K562 (cell line): ENCODE data around the gene RNF41. TPM values are rescaled to one million over a fixed set of nuclear protein-coding genes. Genes with fewer than 3 reads are reported as not detected.

Source experiments
- ATF1 ChIP-seq, 2 experiments: fragments of 450-650 bp in 1 of 2; IDR thresholded peaks; 2 replicates each; pipeline ENCODE4 v1.6.1; 2016; ENCODE audit warnings: missing compliant biosample characterization in 1 of 2, missing genetic modification characterization in 1 of 2
- CBFA2T2 ChIP-seq: fragments of 450-650 bp; conservative IDR thresholded peaks from 2 replicates; pipeline ENCODE4 v1.6.1; 2017; ENCODE audit warnings: mild to moderate bottlenecking
- CCAR2 ChIP-seq: fragments of 200-400 bp; formaldehyde crosslinking; IDR thresholded peaks from 2 replicates; pipeline ENCODE4 v1.6.1; 2017; ENCODE audit warnings: mild to moderate bottlenecking, low read depth, low read length
- ETV5 ChIP-seq: sonication (generic); formaldehyde crosslinking; IDR thresholded peaks from 2 replicates; pipeline ENCODE4 v1.4.0; 2020; ENCODE audit warnings: low read depth, mild to moderate bottlenecking, missing genetic modification reagents
- ETV6 ChIP-seq, 3 experiments: fragments of 150-350 bp in 1 of 3; sonication (generic) in 1 of 3; formaldehyde crosslinking in 1 of 3; IDR thresholded peaks; 2 replicates each; pipeline versions ENCODE4 v1.6.1 to v1.8.0; 2014 to 2022; ENCODE audit warnings: borderline replicate concordance in 2 of 3, low read depth in 2 of 3, antibody characterized with exemption in 1 of 3, low read length in 1 of 3, mild to moderate bottlenecking in 1 of 3, missing genetic modification reagents in 1 of 3
- GABPA ChIP-seq: fragments of 200-800 bp; sonication (Bioruptor generic); conservative IDR thresholded peaks from 2 replicates; pipeline ENCODE4 v1.6.1; 2016; ENCODE audit warnings: low read depth, missing genetic modification characterization, missing compliant biosample characterization
- GATAD2A ChIP-seq: fragments of 450-650 bp; IDR thresholded peaks from 2 replicates; pipeline ENCODE4 v1.6.1; 2017
- MAZ ChIP-seq, 2 experiments: fragments of 450-650 bp in 1 of 2; sonication (generic) in 1 of 2; formaldehyde crosslinking; IDR thresholded peaks in 1 of 2; conservative IDR thresholded peaks in 1 of 2; 2 replicates each; pipeline versions ENCODE4 v1.4.0 to v1.5.0; 2020; ENCODE audit warnings: mild to moderate bottlenecking in 1 of 2, missing genetic modification reagents in 1 of 2
- POLR2B ChIP-seq: fragments of 450-650 bp; IDR thresholded peaks from 2 replicates; pipeline ENCODE4 v1.6.1; 2018; ENCODE audit warnings: low read depth; ENCODE audit not compliant: partially characterized antibody
- SAFB2 ChIP-seq: fragments of 200-400 bp; formaldehyde crosslinking; IDR thresholded peaks from 2 replicates; pipeline ENCODE4 v1.6.1; 2018; ENCODE audit warnings: borderline replicate concordance, low read length, low read depth, moderate library complexity; ENCODE audit not compliant: severe bottlenecking
- SIN3A ChIP-seq, 2 experiments: fragments of 150-350 bp in 1 of 2; IDR thresholded peaks; 2 replicates each; pipeline ENCODE4 v1.6.1; 2011 to 2016; ENCODE audit warnings: borderline replicate concordance in 2 of 2, low read depth in 2 of 2, low read length in 2 of 2, mild to moderate bottlenecking in 2 of 2, moderate library complexity in 2 of 2; ENCODE audit not compliant: control insufficient read depth in 1 of 2
- ZNF175 ChIP-seq: fragments of 200-800 bp; sonication (Bioruptor generic); IDR thresholded peaks from 2 replicates; pipeline ENCODE4 v1.6.1; 2016; ENCODE audit warnings: low read depth, mild to moderate bottlenecking, missing genetic modification characterization, missing compliant biosample characterization
- ZNF77 ChIP-seq: fragments of 250-450 bp; sonication (Bioruptor Pico); IDR thresholded peaks from 2 replicates; pipeline ENCODE4 v1.5.0; 2020
- ZZZ3 ChIP-seq: fragments of 450-650 bp; IDR thresholded peaks from 2 replicates; pipeline ENCODE4 v1.6.1; 2016; ENCODE audit warnings: antibody characterized with exemption, mild to moderate bottlenecking, moderate library complexity
- polyA plus RNA-seq, 8 experiments: library from polyadenylated mRNA; depleted of rRNA in 4 of 8; stranded (reverse) in 5 of 8; unstranded in 3 of 8; fragments of >200 nt; fragmentation: Nextera tagmentation in 2 of 8; fragmentation: Illumina TruSeq in 1 of 8; extraction: Ambion mirVana in 2 of 8; extraction: Trizol in 1 of 8; gene quantifications; 2 replicates each; pipeline versions ENCODE4 v1.2.1 to v1.2.3, GENCODE V29; 2011 to 2014; ENCODE audit warnings: inconsistent platforms in 1 of 8, missing spikeins in 1 of 8
- total RNA-seq, 7 experiments: library from RNA; depleted of rRNA in 6 of 7; stranded (reverse); fragments of >200 nt in 6 of 7; fragmentation: Illumina TruSeq in 2 of 7; extraction: Trizol in 2 of 7; gene quantifications; 2 replicates each; pipeline versions ENCODE4 v1.2.1 to v1.2.3, GENCODE V29; 2011 to 2021; ENCODE audit warnings: low replicate concordance in 1 of 7
- TF ChIP-seq, protein P1 (sequence below): fragments of 200-800 bp; sonication (Bioruptor generic); IDR thresholded peaks from 2 replicates; pipeline ENCODE4 v1.6.1; 2016; ENCODE audit warnings: missing genetic modification characterization, missing compliant biosample characterization
- TF ChIP-seq, protein P2 (sequence below): fragments of 450-650 bp; IDR thresholded peaks from 2 replicates; pipeline ENCODE4 v1.6.1; 2016
- TF ChIP-seq, protein P3 (sequence below), 3 experiments: fragments of 200-800 bp in 1 of 3; sonication (Bioruptor generic) in 1 of 3; sonication (generic) in 1 of 3; formaldehyde crosslinking in 1 of 3; IDR thresholded peaks; 2 replicates each; pipeline versions ENCODE4 v1.6.1 to v1.8.0; 2016 to 2022; ENCODE audit warnings: mild to moderate bottlenecking in 2 of 3, missing compliant biosample characterization in 2 of 3, missing genetic modification characterization in 2 of 3, missing genetic modification reagents in 1 of 3

Gene RNF41
- total and polyA plus RNA-seq, 9 of the 15 experiments (the other 6 are each of a cell fraction or from before 2014, with no cell fraction given): 28.2 to 46.8 (median 33.8) TPM

DNA sequence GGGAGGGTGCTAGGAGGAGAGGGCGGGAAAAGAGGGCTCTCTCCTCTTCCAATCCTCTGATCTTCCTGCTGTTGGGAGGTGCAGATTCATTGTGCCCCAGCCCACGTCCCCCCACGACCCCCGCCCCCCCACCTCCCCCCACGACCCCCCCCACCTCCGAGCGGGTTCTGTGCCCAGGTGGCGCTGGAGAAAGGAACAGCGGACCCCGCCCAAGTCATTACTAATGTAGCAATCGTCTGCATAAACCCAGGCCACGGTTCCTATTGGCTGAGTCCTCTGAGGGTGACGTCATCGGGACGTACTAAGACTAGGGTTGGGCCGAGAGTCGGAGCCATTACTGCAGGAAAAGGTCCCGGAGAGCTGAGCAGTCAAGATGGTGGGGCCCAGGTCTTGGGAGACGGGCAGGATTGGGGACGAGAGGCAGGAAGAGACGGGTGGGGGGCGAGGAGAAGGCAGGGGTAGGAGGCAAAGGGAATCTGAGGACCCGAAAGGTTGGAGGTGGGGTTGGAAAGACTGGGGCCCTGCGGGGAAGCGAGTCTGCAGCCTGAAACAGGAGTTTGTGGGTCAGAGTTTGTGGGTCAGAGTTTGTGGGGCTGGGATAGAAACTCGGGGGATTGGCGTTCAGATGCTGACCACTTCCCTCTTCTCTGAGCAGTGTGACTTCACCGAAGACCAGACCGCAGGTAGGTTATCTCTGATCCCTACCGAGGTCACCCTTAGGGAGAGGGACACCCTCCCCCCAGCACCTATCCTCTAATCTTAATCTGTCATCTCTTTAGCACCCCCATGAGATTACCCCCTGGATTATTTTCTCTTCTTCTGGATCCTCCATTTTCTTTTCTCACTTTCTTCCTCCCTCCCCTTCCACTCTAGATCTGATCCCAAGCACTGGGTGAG lies 63.4 kb downstream of the RNF41 start, which contains the start of gene MYL6 (continued):
- 0 out of 2 replicates have a peak, but pooled peaks have one; percentile 46 for TF ChIP-seq ETV5 (CRISPR knock-in tag)
- no peak for TF ChIP-seq ETV6 (IDR thresholded peaks at IDR 0.05; ENCODE audit: borderline replicate concordance in 1 of 2, low read depth in 2 of 2, low read length in 1 of 2)
- 0 out of 2 replicates have a peak, but pooled peaks have one; percentile 63 for TF ChIP-seq ETV6 (CRISPR knock-in tag; IDR thresholded peaks at IDR 0.05; ENCODE audit: borderline replicate concordance)
- TF ChIP-seq, protein P1, sequence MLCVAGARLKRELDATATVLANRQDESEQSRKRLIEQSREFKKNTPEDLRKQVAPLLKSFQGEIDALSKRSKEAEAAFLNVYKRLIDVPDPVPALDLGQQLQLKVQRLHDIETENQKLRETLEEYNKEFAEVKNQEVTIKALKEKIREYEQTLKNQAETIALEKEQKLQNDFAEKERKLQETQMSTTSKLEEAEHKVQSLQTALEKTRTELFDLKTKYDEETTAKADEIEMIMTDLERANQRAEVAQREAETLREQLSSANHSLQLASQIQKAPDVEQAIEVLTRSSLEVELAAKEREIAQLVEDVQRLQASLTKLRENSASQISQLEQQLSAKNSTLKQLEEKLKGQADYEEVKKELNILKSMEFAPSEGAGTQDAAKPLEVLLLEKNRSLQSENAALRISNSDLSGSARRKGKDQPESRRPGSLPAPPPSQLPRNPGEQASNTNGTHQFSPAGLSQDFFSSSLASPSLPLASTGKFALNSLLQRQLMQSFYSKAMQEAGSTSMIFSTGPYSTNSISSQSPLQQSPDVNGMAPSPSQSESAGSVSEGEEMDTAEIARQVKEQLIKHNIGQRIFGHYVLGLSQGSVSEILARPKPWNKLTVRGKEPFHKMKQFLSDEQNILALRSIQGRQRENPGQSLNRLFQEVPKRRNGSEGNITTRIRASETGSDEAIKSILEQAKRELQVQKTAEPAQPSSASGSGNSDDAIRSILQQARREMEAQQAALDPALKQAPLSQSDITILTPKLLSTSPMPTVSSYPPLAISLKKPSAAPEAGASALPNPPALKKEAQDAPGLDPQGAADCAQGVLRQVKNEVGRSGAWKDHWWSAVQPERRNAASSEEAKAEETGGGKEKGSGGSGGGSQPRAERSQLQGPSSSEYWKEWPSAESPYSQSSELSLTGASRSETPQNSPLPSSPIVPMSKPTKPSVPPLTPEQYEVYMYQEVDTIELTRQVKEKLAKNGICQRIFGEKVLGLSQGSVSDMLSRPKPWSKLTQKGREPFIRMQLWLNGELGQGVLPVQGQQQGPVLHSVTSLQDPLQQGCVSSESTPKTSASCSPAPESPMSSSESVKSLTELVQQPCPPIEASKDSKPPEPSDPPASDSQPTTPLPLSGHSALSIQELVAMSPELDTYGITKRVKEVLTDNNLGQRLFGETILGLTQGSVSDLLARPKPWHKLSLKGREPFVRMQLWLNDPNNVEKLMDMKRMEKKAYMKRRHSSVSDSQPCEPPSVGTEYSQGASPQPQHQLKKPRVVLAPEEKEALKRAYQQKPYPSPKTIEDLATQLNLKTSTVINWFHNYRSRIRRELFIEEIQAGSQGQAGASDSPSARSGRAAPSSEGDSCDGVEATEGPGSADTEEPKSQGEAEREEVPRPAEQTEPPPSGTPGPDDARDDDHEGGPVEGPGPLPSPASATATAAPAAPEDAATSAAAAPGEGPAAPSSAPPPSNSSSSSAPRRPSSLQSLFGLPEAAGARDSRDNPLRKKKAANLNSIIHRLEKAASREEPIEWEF (CRISPR knock-in tag): no peak
- peak; percentile 99 for TF ChIP-seq POLR2B
- no peak for TF ChIP-seq SAFB2
- TF ChIP-seq ATF1 (CRISPR knock-in tag; IDR thresholded peaks at IDR 0.05): peak; percentile 64; the same call in 1 of the 2 replicates
- peak; percentile 96 for TF ChIP-seq ATF1 (tag; IDR thresholded peaks at IDR 0.05)
- peak; percentile 50; the same call in 1 of the 2 replicates for TF ChIP-seq GABPA (tag)
- TF ChIP-seq ZNF77 (CRISPR knock-in tag): no peak
- TF ChIP-seq, protein P2, sequence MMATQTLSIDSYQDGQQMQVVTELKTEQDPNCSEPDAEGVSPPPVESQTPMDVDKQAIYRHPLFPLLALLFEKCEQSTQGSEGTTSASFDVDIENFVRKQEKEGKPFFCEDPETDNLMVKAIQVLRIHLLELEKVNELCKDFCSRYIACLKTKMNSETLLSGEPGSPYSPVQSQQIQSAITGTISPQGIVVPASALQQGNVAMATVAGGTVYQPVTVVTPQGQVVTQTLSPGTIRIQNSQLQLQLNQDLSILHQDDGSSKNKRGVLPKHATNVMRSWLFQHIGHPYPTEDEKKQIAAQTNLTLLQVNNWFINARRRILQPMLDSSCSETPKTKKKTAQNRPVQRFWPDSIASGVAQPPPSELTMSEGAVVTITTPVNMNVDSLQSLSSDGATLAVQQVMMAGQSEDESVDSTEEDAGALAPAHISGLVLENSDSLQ: no peak
- peak; percentile 66 to 67 for TF ChIP-seq MAZ (CRISPR knock-in tag; conservative IDR thresholded peaks at IDR 0.05 in 1 of 2, IDR thresholded peaks at IDR 0.05 in 1 of 2)
- no peak for TF ChIP-seq ZZZ3
- TF ChIP-seq GATAD2A: no peak
- peak; percentile 84; the same call in 1 of the 2 replicates for TF ChIP-seq ZNF175 (CRISPR knock-in tag)
- peak; percentile 32 to 34; a peak in 1 of 4 replicates for TF ChIP-seq SIN3A (IDR thresholded peaks at IDR 0.05; ENCODE audit: borderline replicate concordance in 2 of 2, control insufficient read depth in 1 of 2, low read depth in 2 of 2, low read length in 2 of 2)
- TF ChIP-seq, protein P3, sequence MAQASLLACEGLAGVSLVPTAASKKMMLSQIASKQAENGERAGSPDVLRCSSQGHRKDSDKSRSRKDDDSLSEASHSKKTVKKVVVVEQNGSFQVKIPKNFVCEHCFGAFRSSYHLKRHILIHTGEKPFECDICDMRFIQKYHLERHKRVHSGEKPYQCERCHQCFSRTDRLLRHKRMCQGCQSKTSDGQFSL (CRISPR knock-in tag; IDR thresholded peaks at IDR 0.05): peak; percentile 14
- TF ChIP-seq, protein P3 (tag; IDR thresholded peaks at IDR 0.05): peak in 1 of 2 experiments; percentile 95; a peak in 2 of 4 replicates
- no peak for TF ChIP-seq CCAR2
- TF ChIP-seq CBFA2T2: no peak
